Measurements from ENCODE around the gene LANCL2. TPM values are rescaled to one million over a fixed set of nuclear protein-coding genes. Genes with fewer than 3 reads are reported as not detected.
"Not testable (repeated sequence)": the region's sequence is repeated elsewhere in the genome, so short reads cannot be mapped to it uniquely, and the experiment has no call there.

The LANCL2 gene
- total and polyA plus RNA-seq, 4 experiments from 2014 or later: 4.4 to 7.0 (median 5.2) TPM

DNA sequence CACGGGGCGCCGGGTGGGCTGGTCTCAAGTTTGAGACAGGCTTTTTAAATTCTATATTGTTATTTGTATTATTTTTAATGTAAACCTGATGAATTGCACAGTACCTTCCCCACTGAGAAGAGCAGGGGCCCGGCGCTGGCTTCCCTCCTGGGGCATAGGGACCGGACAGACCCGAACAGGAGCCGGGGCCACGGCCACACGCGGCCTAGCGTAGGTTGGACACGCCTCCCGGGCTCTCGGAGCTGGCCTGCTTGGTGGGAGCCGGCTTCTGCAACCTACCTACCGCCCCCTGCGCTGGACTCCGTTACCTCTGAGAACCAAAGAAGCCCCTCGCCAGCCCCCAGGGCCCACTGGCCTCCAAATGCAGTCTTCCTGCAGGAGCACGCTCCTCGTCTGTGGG lies 19.8 kb upstream of the LANCL2 start:
- Mint-ChIP-seq H3K36me3 (no peaks in the 10 kb centered on the region), H3K4me3 (no peak overlapping the region)
- no peaks in the 10 kb centered on the region for H3K36me3 ChIP-seq (ENCODE audit: insufficient read depth, low read length)

DNA sequence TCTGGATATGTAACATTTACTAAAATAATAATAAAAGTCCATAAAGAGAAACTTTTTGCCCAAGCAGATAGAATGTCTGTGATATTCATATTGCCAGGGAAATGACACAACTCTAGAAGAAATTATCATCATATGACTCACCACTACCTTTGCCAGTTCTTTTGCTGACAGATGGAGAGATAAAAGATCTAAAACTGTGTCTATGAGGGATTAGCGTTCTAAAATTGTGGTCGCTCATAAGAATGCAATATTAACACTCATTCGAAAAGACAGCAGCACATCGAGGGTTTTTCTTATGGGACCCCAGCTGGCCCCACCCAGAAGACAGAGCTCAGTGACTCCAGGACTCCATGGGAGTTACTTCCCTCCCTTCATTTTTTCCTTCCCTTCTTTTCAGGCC lies 16.6 kb upstream of the LANCL2 start:
- ChIA-PET POLR2A (ENCODE audit: partially characterized antibody) (interaction anchor here (1.2 kb wide), 1 partner anchor 18 kb away, joined by 3 read pairs; no protein-coding TSS in a partner anchor), CTCF (ENCODE audit: partially characterized antibody) (interaction anchor here (1.4 kb wide), 1 partner anchor 67 kb away, joined by 5 read pairs; no protein-coding TSS in a partner anchor)
- Histone ChIP-seq H3K36me3 (ENCODE audit: insufficient read depth, low read length) (no peaks in the 10 kb centered on the region), H3K4me1 (ENCODE audit: insufficient read depth, low read length) (no peaks in the 10 kb centered on the region), H3K27ac (ENCODE audit: low read depth, low read length) (no peak overlapping the region), H3K27me3 (ENCODE audit: insufficient read depth, low read length) (no peaks in the 10 kb centered on the region), H3K9me3 (ENCODE audit: control insufficient read depth in 1 of 2, low read length in 2 of 2) (no peaks in the 10 kb centered on the region), H3K4me3 (ENCODE audit: low read length in 2 of 2) (no peak overlapping the region)
- no peak overlapping the region for H3K4me3 Mint-ChIP-seq
- no peak for DNase-seq
- H3K9me3 Mint-ChIP-seq: peaks cover 0 to 2% (median 0%) of the 10 kb centered on the region in 8 donors
- H3K27me3 Mint-ChIP-seq: peaks cover 3% of the 10 kb centered on the region in 2 donors
- no peaks in the 10 kb centered on the region for H3K36me3 Mint-ChIP-seq
- H3K27ac Mint-ChIP-seq: peak overlapping the region in 1 of 7 donors; percentile 53
- intact Hi-C loops (cut with micrococcal nuclease): no loop called here
- H3K4me1 Mint-ChIP-seq: peaks cover 0 to 4% (median 4%) of the 10 kb centered on the region in 4 donors

More for the DNA sequence above, 19.8 kb upstream of the LANCL2 start:
- H3K4me1 Mint-ChIP-seq: peaks cover 0 to 4% (median 4%) of the 10 kb centered on the region in 4 donors
- CTCF ChIA-PET (ENCODE audit: partially characterized antibody): no interaction called here
- no peaks in the 10 kb centered on the region for H3K27me3 ChIP-seq (ENCODE audit: insufficient read depth, low read length)
- DNase-seq: no peak
- H3K9me3 Mint-ChIP-seq: no peaks in the 10 kb centered on the region
- H3K27ac Mint-ChIP-seq: no peak overlapping the region
- H3K4me3 ChIP-seq (ENCODE audit: low read length in 2 of 2): no peak overlapping the region
- H3K27me3 Mint-ChIP-seq: peaks cover 0 to 3% of the 10 kb centered on the region in 2 donors
- H3K27ac ChIP-seq (ENCODE audit: low read depth, low read length): no peak overlapping the region
- POLR2A ChIA-PET (ENCODE audit: partially characterized antibody): no interaction called here
- no peaks in the 10 kb centered on the region for H3K4me1 ChIP-seq (ENCODE audit: insufficient read depth, low read length)
- intact Hi-C loops (cut with micrococcal nuclease): no loop called here
- no peaks in the 10 kb centered on the region for H3K9me3 ChIP-seq (ENCODE audit: control insufficient read depth in 1 of 2, low read length in 2 of 2)

DNA sequence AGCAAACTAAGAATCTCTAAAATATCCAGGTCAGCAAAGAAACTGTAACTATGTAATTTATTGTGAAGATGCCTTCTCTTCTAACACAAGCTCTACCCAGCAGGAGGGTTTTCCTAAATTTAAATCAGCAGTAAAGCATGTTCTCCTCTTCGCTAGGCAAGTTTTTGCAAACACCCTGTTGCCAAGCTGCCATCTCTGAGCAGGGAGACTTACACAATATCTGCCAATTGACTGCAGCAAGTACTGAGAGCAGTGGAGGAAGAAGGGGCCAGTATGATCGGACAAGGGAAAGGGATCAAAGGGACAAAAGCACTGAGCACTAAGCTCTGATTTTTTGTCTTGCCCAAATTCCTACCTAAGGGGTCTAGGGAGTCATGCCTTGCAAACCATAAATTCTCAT lies 16.0 kb upstream of the LANCL2 start:
- Mint-ChIP-seq H3K36me3 (no peaks in the 10 kb centered on the region), H3K27me3 (peaks cover 3% of the 10 kb centered on the region in 2 donors), H3K4me3 (no peak overlapping the region), H3K4me1 (peaks cover 0 to 4% (median 4%) of the 10 kb centered on the region in 4 donors), H3K27ac (no peak overlapping the region), H3K9me3 (peaks cover 0 to 2% (median 0%) of the 10 kb centered on the region in 8 donors)
- Histone ChIP-seq H3K9me3 (ENCODE audit: control insufficient read depth in 1 of 2, low read length in 2 of 2) (no peaks in the 10 kb centered on the region), H3K27ac (ENCODE audit: low read depth, low read length) (no peak overlapping the region), H3K4me1 (ENCODE audit: insufficient read depth, low read length) (no peaks in the 10 kb centered on the region), H3K4me3 (ENCODE audit: low read length in 2 of 2) (no peak overlapping the region), H3K36me3 (ENCODE audit: insufficient read depth, low read length) (no peaks in the 10 kb centered on the region), H3K27me3 (ENCODE audit: insufficient read depth, low read length) (no peaks in the 10 kb centered on the region)
- DNase-seq: no peak
- POLR2A ChIA-PET (ENCODE audit: partially characterized antibody): interaction anchor here (1.2 kb wide), 1 partner anchor 17 kb away, joined by 3 read pairs; no protein-coding TSS in a partner anchor
- CTCF ChIA-PET (ENCODE audit: partially characterized antibody): no interaction called here
- intact Hi-C loops (cut with micrococcal nuclease): no loop called here

DNA sequence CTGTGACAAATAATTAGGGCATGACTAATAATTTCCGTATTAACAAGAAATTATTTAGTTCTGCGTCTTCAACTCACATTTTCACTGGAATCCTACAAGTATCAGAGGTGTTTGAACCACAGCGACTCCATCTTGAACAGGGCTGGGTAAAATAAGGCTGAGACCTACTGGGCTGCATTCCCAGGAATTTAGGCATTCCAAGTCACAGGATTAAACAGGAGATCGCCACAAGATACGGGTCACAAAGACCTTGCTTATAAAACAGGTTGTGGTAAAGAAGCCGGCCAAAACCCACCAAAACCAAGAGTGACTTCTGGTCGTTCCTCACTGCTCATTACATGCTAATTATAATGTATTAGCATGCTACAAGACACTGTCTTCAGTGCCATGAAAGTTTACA lies 14.9 kb upstream of the LANCL2 start:
- CTCF ChIA-PET (ENCODE audit: partially characterized antibody): no interaction called here
- intact Hi-C loops (cut with micrococcal nuclease): no loop called here

DNA sequence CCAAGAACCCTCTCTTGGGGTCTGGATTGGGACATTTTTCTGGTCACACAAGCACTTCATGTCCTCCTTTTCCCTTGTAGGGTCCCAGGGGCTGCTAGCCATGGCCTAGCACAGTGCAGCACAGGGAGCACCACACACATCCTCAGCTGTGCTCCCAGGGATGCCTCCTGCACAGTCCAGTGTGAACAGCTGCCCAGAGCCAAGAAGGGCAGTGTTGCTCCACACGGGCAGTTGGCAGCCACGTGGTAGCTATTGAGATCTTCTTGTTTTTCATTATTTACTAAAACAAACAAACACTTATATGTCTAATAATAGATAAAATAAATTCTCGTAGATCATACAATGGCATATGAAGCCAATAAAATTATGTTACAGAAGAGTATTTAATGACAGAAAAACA lies 13.9 kb upstream of the LANCL2 start:
- peaks cover 0 to 4% (median 4%) of the 10 kb centered on the region in 4 donors for H3K4me1 Mint-ChIP-seq
- Histone ChIP-seq H3K27me3 (ENCODE audit: insufficient read depth, low read length) (no peaks in the 10 kb centered on the region), H3K27ac (ENCODE audit: low read depth, low read length) (no peak overlapping the region), H3K36me3 (ENCODE audit: insufficient read depth, low read length) (no peaks in the 10 kb centered on the region), H3K4me3 (ENCODE audit: low read length in 2 of 2) (no peak overlapping the region), H3K4me1 (ENCODE audit: insufficient read depth, low read length) (no peaks in the 10 kb centered on the region), H3K9me3 (ENCODE audit: control insufficient read depth in 1 of 2, low read length in 2 of 2) (no peaks in the 10 kb centered on the region)
- no peak overlapping the region for H3K4me3 Mint-ChIP-seq
- DNase-seq: no peak
- peaks cover 0 to 2% (median 0%) of the 10 kb centered on the region in 8 donors for H3K9me3 Mint-ChIP-seq
- H3K36me3 Mint-ChIP-seq: no peaks in the 10 kb centered on the region
- intact Hi-C loops (cut with micrococcal nuclease): no loop called here
- CTCF ChIA-PET (ENCODE audit: partially characterized antibody): no interaction called here
- H3K27ac Mint-ChIP-seq: no peak overlapping the region
- peaks cover 3% of the 10 kb centered on the region in 2 donors for H3K27me3 Mint-ChIP-seq
- POLR2A ChIA-PET (ENCODE audit: partially characterized antibody): interaction anchor here (0.9 kb wide), 1 partner anchor 14 kb away, joined by 5 read pairs; the partner anchor contains the start of gene LANCL2

More for the DNA sequence above, 14.9 kb upstream of the LANCL2 start:
- Histone ChIP-seq H3K36me3 (ENCODE audit: insufficient read depth, low read length) (no peaks in the 10 kb centered on the region), H3K4me3 (ENCODE audit: low read length in 2 of 2) (no peak overlapping the region), H3K27me3 (ENCODE audit: insufficient read depth, low read length) (no peaks in the 10 kb centered on the region), H3K27ac (ENCODE audit: low read depth, low read length) (no peak overlapping the region), H3K4me1 (ENCODE audit: insufficient read depth, low read length) (no peaks in the 10 kb centered on the region), H3K9me3 (ENCODE audit: control insufficient read depth in 1 of 2, low read length in 2 of 2) (no peaks in the 10 kb centered on the region)
- POLR2A ChIA-PET (ENCODE audit: partially characterized antibody): no interaction called here
- H3K36me3 Mint-ChIP-seq: no peaks in the 10 kb centered on the region
- peaks cover 0 to 2% (median 0%) of the 10 kb centered on the region in 8 donors for H3K9me3 Mint-ChIP-seq
- no peak for DNase-seq
- no peak overlapping the region for H3K27ac Mint-ChIP-seq
- peaks cover 0 to 4% (median 4%) of the 10 kb centered on the region in 4 donors for H3K4me1 Mint-ChIP-seq
- H3K4me3 Mint-ChIP-seq: no peak overlapping the region
- H3K27me3 Mint-ChIP-seq: peaks cover 3% of the 10 kb centered on the region in 2 donors

DNA sequence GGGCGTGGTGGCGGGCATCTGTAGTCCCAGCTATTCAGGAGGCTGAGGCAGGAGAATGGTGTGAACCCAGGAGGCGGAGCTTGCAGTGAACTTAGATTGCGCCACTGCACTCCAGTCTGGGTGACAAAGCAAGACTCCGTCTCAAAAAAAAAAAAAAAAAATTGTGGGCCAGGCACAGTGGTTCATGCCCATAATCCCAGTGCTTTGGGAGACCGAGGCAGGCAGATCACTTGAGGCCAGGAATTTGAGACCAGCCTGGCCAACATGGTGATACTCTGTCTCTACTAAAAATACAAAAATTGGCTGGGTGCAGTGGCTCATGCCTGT lies 12.2 kb upstream of the LANCL2 start:
- H3K4me3 ChIP-seq (ENCODE audit: low read length in 2 of 2): not testable (repeated sequence)

DNA sequence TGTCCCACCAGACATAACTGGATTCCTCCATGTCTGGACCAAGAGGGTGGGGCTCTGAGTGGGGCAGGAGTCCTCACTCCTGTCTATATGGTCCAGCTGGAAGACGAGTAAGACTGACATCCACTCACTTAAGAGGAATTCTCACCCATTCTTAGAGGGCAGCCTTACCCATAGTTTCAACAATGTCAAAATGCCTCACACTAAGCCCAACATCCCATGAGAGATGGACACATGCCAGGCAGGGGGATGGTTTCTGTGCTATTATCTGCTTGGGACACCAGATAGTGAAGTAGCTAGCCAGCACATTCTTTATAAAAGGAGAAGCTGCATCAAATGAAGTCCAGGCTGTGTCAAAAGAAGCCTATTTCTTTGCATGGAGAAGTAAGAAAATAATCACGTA lies 4.7 kb upstream of the LANCL2 start:
- no peak for DNase-seq
- Mint-ChIP-seq H3K9me3 (peaks cover 0 to 2% (median 0%) of the 10 kb centered on the region in 8 donors), H3K27me3 (peaks cover 0 to 6% of the 10 kb centered on the region in 2 donors), H3K27ac (no peak overlapping the region), H3K4me1 (peaks cover 5 to 13% (median 8%) of the 10 kb centered on the region in 4 donors), H3K36me3 (peaks cover 0 to 2% of the 10 kb centered on the region in 2 donors), H3K4me3 (no peak overlapping the region)
- no peak overlapping the region for H3K4me3 ChIP-seq (ENCODE audit: low read length in 2 of 2)
- CTCF ChIA-PET (ENCODE audit: partially characterized antibody): no interaction called here
- POLR2A ChIA-PET (ENCODE audit: partially characterized antibody): no interaction called here
- H3K27ac ChIP-seq (ENCODE audit: low read depth, low read length): no peak overlapping the region
- no peaks in the 10 kb centered on the region for H3K36me3 ChIP-seq (ENCODE audit: insufficient read depth, low read length)
- peaks cover 12% of the 10 kb centered on the region for H3K4me1 ChIP-seq (ENCODE audit: insufficient read depth, low read length)
- H3K9me3 ChIP-seq (ENCODE audit: control insufficient read depth in 1 of 2, low read length in 2 of 2): no peaks in the 10 kb centered on the region
- H3K27me3 ChIP-seq (ENCODE audit: insufficient read depth, low read length): no peaks in the 10 kb centered on the region
- intact Hi-C loops (cut with micrococcal nuclease): loop anchor here (10.0 kb wide), 1 partner anchor 76 kb away; no protein-coding TSS in a partner anchor

More for the DNA sequence above, 12.2 kb upstream of the LANCL2 start:
- DNase-seq; H3K27ac ChIP-seq (ENCODE audit: low read depth, low read length); H3K27ac Mint-ChIP-seq; H3K9me3 Mint-ChIP-seq; H3K36me3 ChIP-seq (ENCODE audit: insufficient read depth, low read length); H3K4me1 Mint-ChIP-seq; intact Hi-C loops (cut with micrococcal nuclease); H3K4me1 ChIP-seq (ENCODE audit: insufficient read depth, low read length); CTCF ChIA-PET (ENCODE audit: partially characterized antibody); H3K27me3 Mint-ChIP-seq; H3K9me3 ChIP-seq (ENCODE audit: control insufficient read depth in 1 of 2, low read length in 2 of 2); H3K36me3 Mint-ChIP-seq; H3K4me3 Mint-ChIP-seq; POLR2A ChIA-PET (ENCODE audit: partially characterized antibody); H3K27me3 ChIP-seq (ENCODE audit: insufficient read depth, low read length): not testable (repeated sequence)

All from CD4-positive, alpha-beta memory T cell (primary cell).